ENCODE measurements around the gene SOS2. TPM values are rescaled to one million over a fixed set of nuclear protein-coding genes. Genes with fewer than 3 reads are reported as not detected.

Gene SOS2
- total and polyA plus RNA-seq, 2 donors (not counting 3 experiments of a cell fraction or from before 2014, with no cell fraction given), result 6.7 to 21.3 TPM

DNA sequence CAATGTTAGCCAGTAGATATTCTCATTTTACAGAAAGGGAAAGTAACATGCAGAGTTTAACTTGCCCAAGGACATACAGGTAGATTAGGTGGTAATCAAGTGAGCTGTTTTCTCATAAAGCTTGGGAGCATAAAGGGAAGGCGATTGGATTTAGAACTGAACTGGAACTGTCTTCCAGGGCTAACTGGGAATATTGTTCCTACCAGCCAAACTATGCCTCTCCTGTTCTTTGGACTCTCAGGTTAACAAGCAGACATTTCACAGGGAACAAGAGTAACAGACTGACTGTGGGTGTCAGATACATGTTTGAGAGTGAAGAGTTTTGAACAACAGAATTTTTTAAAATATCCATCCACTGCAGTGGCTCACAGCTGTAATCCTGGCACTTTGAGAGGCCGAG lies 130.6 kb downstream of the SOS2 start:
- DNase-seq (ENCODE audit: low read depth, low spot score) (no peak), FAIRE-seq (no peak)
- H3K4me1 ChIP-seq (ENCODE audit: control insufficient read depth, extremely low read depth, insufficient read depth, low read length), result no peaks in the 10 kb centered on the region
- no peaks in the 10 kb centered on the region for H3K79me2 ChIP-seq (ENCODE audit: control insufficient read depth, insufficient read depth, low read length)
- H3K27ac ChIP-seq (ENCODE audit: insufficient read depth, low read depth, low read length), result no peak overlapping the region
- H3K27me3 ChIP-seq (ENCODE audit: control insufficient read depth in 2 of 2, insufficient read depth in 2 of 2, low read length in 2 of 2), result no peaks in the 10 kb centered on the region
- POLR2A ChIA-PET, result no interaction called here
- BruUV-seq (replicated peaks), result no TSS peak
- H3K9me1 ChIP-seq (replicated peaks; ENCODE audit: control insufficient read depth, extremely low read depth, insufficient read depth, low read length), result no peaks in the 10 kb centered on the region
- H3K9ac ChIP-seq (replicated peaks; ENCODE audit: extremely low read depth, insufficient read depth, low read length), result no peak overlapping the region
- no peaks in the 10 kb centered on the region for H3K36me3 ChIP-seq (ENCODE audit: control insufficient read depth in 2 of 2, extremely low read depth in 1 of 2, insufficient read depth in 2 of 2, low read length in 2 of 2)
- no peaks in the 10 kb centered on the region for H4K20me1 ChIP-seq (replicated peaks; ENCODE audit: control insufficient read depth, extremely low read depth, insufficient read depth, low read length)
- CTCF ChIA-PET, result interaction anchor here (1.3 to 12.5 kb wide), 2 partner anchors 221 to 235 kb away, joined by 4 to 242 read pairs; no protein-coding TSS in a partner anchor
- no peak overlapping the region for H3K4me2 ChIP-seq (ENCODE audit: insufficient read depth, low read length)
- intact Hi-C loops (cut with micrococcal nuclease) (no loop called here), dilution Hi-C loops (cut with MboI; ENCODE audit: extremely low pct_ligation_motif_present, low sequenced_read_pairs) (loop anchor here (10.0 kb wide), 1 partner anchor 236 kb away; no protein-coding TSS in a partner anchor)
- no peak overlapping the region for H2AFZ ChIP-seq (ENCODE audit: low read depth, low read length)
- H3K9me3 ChIP-seq (replicated peaks; ENCODE audit: control insufficient read depth, insufficient read depth, low read length), result no peaks in the 10 kb centered on the region
- H3K4me3 ChIP-seq (replicated peaks in 1 of 3; ENCODE audit: insufficient read depth in 1 of 3, low read depth in 1 of 3, low read length in 3 of 3), result no peak overlapping the region
- no peak for TF ChIP-seq POLR2AphosphoS5 (IDR thresholded peaks at IDR 0.05; ENCODE audit: insufficient read depth, low read depth, low read length)
- TF ChIP-seq POLR2A (IDR thresholded peaks at IDR 0.05; ENCODE audit: low read depth, low read length), result no peak
- TF ChIP-seq JUN (IDR thresholded peaks at IDR 0.05; ENCODE audit: borderline replicate concordance, insufficient read depth, insufficient read length, low read depth), result no peak
- TF ChIP-seq FOS (IDR thresholded peaks at IDR 0.05; ENCODE audit: borderline replicate concordance, insufficient read depth, low read length), result no peak
- no peak for TF ChIP-seq MYC (IDR thresholded peaks at IDR 0.05; ENCODE audit: low read depth, low read length)
- TF ChIP-seq MAX (IDR thresholded peaks at IDR 0.05; ENCODE audit: insufficient read depth, insufficient read length), result no peak
- TF ChIP-seq GATA2 (IDR thresholded peaks at IDR 0.05; ENCODE audit: insufficient read depth, insufficient read length, low read depth, low read length), result no peak
- TF ChIP-seq EZH2 (IDR thresholded peaks at IDR 0.05; ENCODE audit: borderline replicate concordance, low read depth, low read length, severe bottlenecking), result no peak
- TF ChIP-seq, protein P1, sequence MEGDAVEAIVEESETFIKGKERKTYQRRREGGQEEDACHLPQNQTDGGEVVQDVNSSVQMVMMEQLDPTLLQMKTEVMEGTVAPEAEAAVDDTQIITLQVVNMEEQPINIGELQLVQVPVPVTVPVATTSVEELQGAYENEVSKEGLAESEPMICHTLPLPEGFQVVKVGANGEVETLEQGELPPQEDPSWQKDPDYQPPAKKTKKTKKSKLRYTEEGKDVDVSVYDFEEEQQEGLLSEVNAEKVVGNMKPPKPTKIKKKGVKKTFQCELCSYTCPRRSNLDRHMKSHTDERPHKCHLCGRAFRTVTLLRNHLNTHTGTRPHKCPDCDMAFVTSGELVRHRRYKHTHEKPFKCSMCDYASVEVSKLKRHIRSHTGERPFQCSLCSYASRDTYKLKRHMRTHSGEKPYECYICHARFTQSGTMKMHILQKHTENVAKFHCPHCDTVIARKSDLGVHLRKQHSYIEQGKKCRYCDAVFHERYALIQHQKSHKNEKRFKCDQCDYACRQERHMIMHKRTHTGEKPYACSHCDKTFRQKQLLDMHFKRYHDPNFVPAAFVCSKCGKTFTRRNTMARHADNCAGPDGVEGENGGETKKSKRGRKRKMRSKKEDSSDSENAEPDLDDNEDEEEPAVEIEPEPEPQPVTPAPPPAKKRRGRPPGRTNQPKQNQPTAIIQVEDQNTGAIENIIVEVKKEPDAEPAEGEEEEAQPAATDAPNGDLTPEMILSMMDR (IDR thresholded peaks at IDR 0.05; ENCODE audit: extremely low read depth in 1 of 2, insufficient read depth in 1 of 2, low read depth in 1 of 2, low read length in 2 of 2), result no peak
